Mesothelial cell of epicardium (in vitro differentiated cells): ENCODE data around the gene MACROD2. TPM values are rescaled to one million over a fixed set of nuclear protein-coding genes. Genes with fewer than 3 reads are reported as not detected.

Experiments used
- DNase-seq, 2 experiments: peaks; one replicate each; pipeline ENCODE4 v3.0.0; 2021; ENCODE audit warnings: low spot score in 2 of 2; ENCODE audit not compliant: unreplicated experiment in 2 of 2
- H3K27ac Mint-ChIP-seq: 2 replicates; pipeline ENCODE4 v1.8.0; 2021; ENCODE audit warnings: mixed read lengths
- H3K27me3 Mint-ChIP-seq: 2 replicates; pipeline ENCODE4 v1.8.0; 2021; ENCODE audit warnings: low read depth, mixed read lengths
- H3K36me3 Mint-ChIP-seq: 2 replicates; pipeline ENCODE4 v1.8.0; 2021; ENCODE audit warnings: mixed read lengths
- H3K4me1 Mint-ChIP-seq: 2 replicates; pipeline ENCODE4 v1.8.0; 2021; ENCODE audit warnings: mixed read lengths
- H3K4me3 Mint-ChIP-seq: 2 replicates; pipeline ENCODE4 v1.8.0; 2021; ENCODE audit warnings: mild to moderate bottlenecking, moderate library complexity, mixed read lengths
- H3K9me3 Mint-ChIP-seq: 2 replicates; pipeline ENCODE4 v1.8.0; 2021; ENCODE audit warnings: mixed read lengths
- total RNA-seq: library from RNA; stranded (reverse); gene quantifications from 3 replicates; pipeline ENCODE4 v1.2.1, GENCODE V29; 2021
- TF ChIP-seq, protein P1 (sequence below): fragments of 200-600 bp; sonication (generic); IDR thresholded peaks from one replicate; pipeline ENCODE4 v1.5.0; 2021; ENCODE audit warnings: antibody characterized with exemption; ENCODE audit not compliant: unreplicated experiment

The MACROD2 gene
- total RNA-seq, 1 donor from 2014 or later, result 10.0 TPM

DNA sequence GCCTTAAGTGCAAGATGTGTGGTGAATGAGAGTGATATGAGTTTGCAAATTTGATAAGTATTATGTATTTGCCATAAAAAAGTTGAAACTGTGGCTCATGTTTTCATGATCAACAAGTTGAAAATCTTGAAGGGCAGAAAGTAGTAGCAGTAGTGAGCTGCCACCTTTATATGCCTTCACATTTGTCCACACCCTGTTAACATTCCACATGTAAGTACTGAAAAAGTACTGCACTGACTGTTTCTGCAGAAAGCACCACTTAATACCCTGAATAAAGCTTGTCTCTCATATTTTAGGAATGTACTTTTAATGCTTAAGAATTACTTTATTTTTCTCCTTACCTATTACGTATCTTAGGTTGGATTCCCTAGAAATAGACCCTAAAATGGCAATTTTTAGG lies 296.2 kb downstream of the MACROD2 start:
- Mint-ChIP-seq H3K36me3 (no peaks in the 10 kb centered on the region), H3K4me3 (no peak overlapping the region), H3K9me3 (no peaks in the 10 kb centered on the region), H3K4me1 (no peaks in the 10 kb centered on the region), H3K27ac (no peak overlapping the region), H3K27me3 (peaks cover 2% of the 10 kb centered on the region)
- no peak for DNase-seq
- TF ChIP-seq, protein P1, sequence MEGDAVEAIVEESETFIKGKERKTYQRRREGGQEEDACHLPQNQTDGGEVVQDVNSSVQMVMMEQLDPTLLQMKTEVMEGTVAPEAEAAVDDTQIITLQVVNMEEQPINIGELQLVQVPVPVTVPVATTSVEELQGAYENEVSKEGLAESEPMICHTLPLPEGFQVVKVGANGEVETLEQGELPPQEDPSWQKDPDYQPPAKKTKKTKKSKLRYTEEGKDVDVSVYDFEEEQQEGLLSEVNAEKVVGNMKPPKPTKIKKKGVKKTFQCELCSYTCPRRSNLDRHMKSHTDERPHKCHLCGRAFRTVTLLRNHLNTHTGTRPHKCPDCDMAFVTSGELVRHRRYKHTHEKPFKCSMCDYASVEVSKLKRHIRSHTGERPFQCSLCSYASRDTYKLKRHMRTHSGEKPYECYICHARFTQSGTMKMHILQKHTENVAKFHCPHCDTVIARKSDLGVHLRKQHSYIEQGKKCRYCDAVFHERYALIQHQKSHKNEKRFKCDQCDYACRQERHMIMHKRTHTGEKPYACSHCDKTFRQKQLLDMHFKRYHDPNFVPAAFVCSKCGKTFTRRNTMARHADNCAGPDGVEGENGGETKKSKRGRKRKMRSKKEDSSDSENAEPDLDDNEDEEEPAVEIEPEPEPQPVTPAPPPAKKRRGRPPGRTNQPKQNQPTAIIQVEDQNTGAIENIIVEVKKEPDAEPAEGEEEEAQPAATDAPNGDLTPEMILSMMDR, result no peak

- no peak overlapping the region for H3K4me3 Mint-ChIP-seq
- TF ChIP-seq, protein P1, result no peak
- H3K9me3 Mint-ChIP-seq, result peaks cover 3% of the 10 kb centered on the region
- DNase-seq, result no peak
- H3K27me3 Mint-ChIP-seq, result no peaks in the 10 kb centered on the region
- H3K36me3 Mint-ChIP-seq, result no peaks in the 10 kb centered on the region
- H3K27ac Mint-ChIP-seq, result no peak overlapping the region
- no peaks in the 10 kb centered on the region for H3K4me1 Mint-ChIP-seq
These were observed 299.9 kb downstream of the MACROD2 start for GRCh38 chr20:14295238-14295637.

DNA sequence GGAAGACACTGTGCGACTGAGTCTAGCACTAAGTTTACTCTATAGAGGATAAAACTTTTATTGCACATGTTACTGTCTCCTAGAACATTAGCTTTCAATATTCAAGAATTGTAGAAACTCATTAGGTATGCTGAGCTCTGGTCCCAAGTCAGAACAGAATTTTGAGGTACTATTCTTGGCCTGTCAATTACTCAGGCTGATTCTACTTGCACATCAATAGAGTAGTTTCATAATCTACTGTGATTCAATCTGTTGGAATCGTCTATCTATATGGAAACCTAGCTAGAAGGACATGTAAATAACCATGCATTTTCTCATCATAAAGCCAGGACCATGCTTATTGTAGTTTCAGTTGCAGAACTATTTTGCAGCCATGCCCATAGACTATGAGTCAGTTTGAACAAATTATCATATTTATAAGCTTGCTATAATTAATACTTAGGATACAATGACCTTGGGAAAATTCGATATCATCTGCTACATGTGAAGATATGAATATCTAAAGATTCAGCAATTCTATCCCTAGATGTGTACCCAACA lies 300.5 kb downstream of the MACROD2 start:
- no peaks in the 10 kb centered on the region for H3K4me1 Mint-ChIP-seq
- no peak for DNase-seq
- H3K9me3 Mint-ChIP-seq, result peaks cover 3% of the 10 kb centered on the region
- H3K36me3 Mint-ChIP-seq, result no peaks in the 10 kb centered on the region
- TF ChIP-seq, protein P1, result no peak
- no peaks in the 10 kb centered on the region for H3K27me3 Mint-ChIP-seq
- H3K27ac Mint-ChIP-seq, result no peak overlapping the region
- no peak overlapping the region for H3K4me3 Mint-ChIP-seq

DNA sequence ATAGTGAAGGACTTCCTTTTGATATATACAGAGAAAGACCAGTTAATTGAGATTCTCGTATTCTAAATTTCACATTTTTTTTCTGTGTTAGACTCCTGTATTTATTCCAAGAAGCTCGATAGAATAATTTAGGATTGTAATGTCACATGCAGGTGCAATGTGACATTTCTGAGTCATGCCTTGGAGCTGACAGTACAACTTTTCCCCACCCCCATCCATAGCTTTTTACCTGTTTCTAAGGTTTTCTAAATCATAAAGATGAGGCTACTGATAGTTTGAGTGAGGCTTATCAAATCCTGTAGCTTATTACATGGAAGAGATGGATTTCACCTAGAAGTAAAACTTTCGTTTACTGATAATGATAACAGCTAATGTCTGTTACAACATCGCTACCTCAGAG lies 304.5 kb downstream of the MACROD2 start:
- H3K36me3 Mint-ChIP-seq, result no peaks in the 10 kb centered on the region
- H3K27ac Mint-ChIP-seq, result no peak overlapping the region
- no peak for DNase-seq
- peaks cover 3% of the 10 kb centered on the region for H3K9me3 Mint-ChIP-seq
- H3K4me1 Mint-ChIP-seq, result peaks cover 10% of the 10 kb centered on the region
- TF ChIP-seq, protein P1, result no peak
- H3K4me3 Mint-ChIP-seq, result no peak overlapping the region
- no peaks in the 10 kb centered on the region for H3K27me3 Mint-ChIP-seq

GRCh38 chr20:14303106-14303505 lies 307.8 kb downstream of the MACROD2 start:
- no peak for DNase-seq
- Mint-ChIP-seq H3K4me3 (no peak overlapping the region), H3K27me3 (no peaks in the 10 kb centered on the region), H3K9me3 (peaks cover 3% of the 10 kb centered on the region), H3K4me1 (peaks cover 14% of the 10 kb centered on the region), H3K27ac (no peak overlapping the region), H3K36me3 (no peaks in the 10 kb centered on the region)
- TF ChIP-seq, protein P1, result no peak

DNA sequence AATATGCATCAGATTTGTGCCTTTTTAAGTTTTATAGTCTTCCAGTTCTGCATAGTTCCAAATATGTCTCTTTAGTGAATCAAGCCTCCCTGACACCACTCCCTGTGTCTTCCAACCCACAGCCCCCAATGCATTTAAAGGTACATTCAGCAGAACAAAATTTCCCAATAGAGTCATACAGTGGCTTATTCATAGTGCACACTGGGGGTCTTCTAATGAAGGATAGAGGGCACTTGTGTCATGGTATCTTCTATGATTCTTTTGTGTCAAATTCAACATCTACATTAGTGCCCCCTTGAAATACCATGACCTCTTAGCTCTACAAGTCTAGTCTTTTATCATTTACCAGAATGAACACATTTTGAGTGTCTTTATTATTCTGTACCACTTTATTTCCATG lies 308.3 kb downstream of the MACROD2 start:
- H3K36me3 Mint-ChIP-seq, result no peaks in the 10 kb centered on the region
- peaks cover 14% of the 10 kb centered on the region for H3K4me1 Mint-ChIP-seq
- no peak for DNase-seq
- H3K4me3 Mint-ChIP-seq, result no peak overlapping the region
- H3K27ac Mint-ChIP-seq, result no peak overlapping the region
- H3K27me3 Mint-ChIP-seq, result no peaks in the 10 kb centered on the region
- H3K9me3 Mint-ChIP-seq, result peaks cover under 1% of the 10 kb centered on the region
- TF ChIP-seq, protein P1, result no peak
